Naive thymus-derived CD4-positive, alpha-beta T cell (primary cell): ENCODE data around the gene NUTM2A. TPM values are rescaled to one million over a fixed set of nuclear protein-coding genes. Genes with fewer than 3 reads are reported as not detected.
"Not testable (repeated sequence)": the region's sequence is repeated elsewhere in the genome, so short reads cannot be mapped to it uniquely, and the experiment has no call there.

ENCODE experiments used
- ATAC-seq: fragments of 150-1000 bp; cut with Tn5 transposase; 2 replicates; pipeline ENCODE4 v1.10.0; 2021; ENCODE audit warnings: mild to moderate bottlenecking, moderate library complexity
- CTCF ChIA-PET: fragments of 350-600 bp; sonication (Branson Sonifier 250); formaldehyde crosslinking; loops from one replicate; lab custom pipeline; 2021; ENCODE audit warnings: antibody characterized with exemption; lab: Charles Lee
- POLR2A ChIA-PET: fragments of 350-600 bp; sonication (Branson Sonifier 250); formaldehyde crosslinking; loops from one replicate; lab custom pipeline; 2021; ENCODE audit warnings: antibody characterized with exemption, inconsistent platforms; lab: Charles Lee
- DNase-seq, 9 donors: peaks; one replicate each; pipeline versions ENCODE4 v3.0.0 to v3.0.0-alpha.2; 2020 to 2022; ENCODE audit warnings: mixed read lengths in 1 of 9
- H3K27ac ChIP-seq: one replicate; pipeline ENCODE4 v1.7.0; 2013; ENCODE audit warnings: mild to moderate bottlenecking, low read depth, low read length, moderate library complexity
- H3K27me3 ChIP-seq, 2 donors: one replicate each; pipeline ENCODE4 v1.7.0; 2013; ENCODE audit warnings: low read length in 2 of 2, mild to moderate bottlenecking in 2 of 2, moderate library complexity in 2 of 2; ENCODE audit not compliant: control insufficient read depth in 2 of 2, insufficient read depth in 2 of 2
- H3K36me3 ChIP-seq, 3 experiments: 1 replicate in 2 of 3; 2 replicates in 1 of 3; pipeline ENCODE4 v1.7.0; 2013; ENCODE audit warnings: low read length in 3 of 3, mild to moderate bottlenecking in 3 of 3, moderate library complexity in 1 of 3; ENCODE audit not compliant: insufficient read depth in 3 of 3, control insufficient read depth in 2 of 3
- H3K4me1 ChIP-seq, 2 donors: one replicate each; pipeline ENCODE4 v1.7.0; 2013; ENCODE audit warnings: low read length in 2 of 2, mild to moderate bottlenecking in 2 of 2, moderate library complexity in 1 of 2; ENCODE audit not compliant: control insufficient read depth in 2 of 2, insufficient read depth in 2 of 2
- H3K4me3 ChIP-seq: 2 replicates; pipeline ENCODE4 v1.7.0; 2013; ENCODE audit warnings: mild to moderate bottlenecking, low read length
- H3K9me3 ChIP-seq, 3 experiments: 1 replicate in 2 of 3; 2 replicates in 1 of 3; pipeline ENCODE4 v1.7.0; 2013; ENCODE audit warnings: low read length in 3 of 3; ENCODE audit not compliant: control insufficient read depth in 2 of 3
- H3K27ac Mint-ChIP-seq, 9 donors: one replicate each; pipeline ENCODE4 v1.8.0; 2020 to 2022; ENCODE audit warnings: mixed read lengths in 9 of 9, mild to moderate bottlenecking in 8 of 9, moderate library complexity in 5 of 9, inconsistent platforms in 2 of 9
- H3K27me3 Mint-ChIP-seq, 5 donors: one replicate each; pipeline ENCODE4 v1.8.0; 2021 to 2022; ENCODE audit warnings: mixed read lengths in 5 of 5, mild to moderate bottlenecking in 1 of 5
- H3K36me3 Mint-ChIP-seq, 5 donors: one replicate each; pipeline ENCODE4 v1.8.0; 2020 to 2022; ENCODE audit warnings: mixed read lengths in 5 of 5, mild to moderate bottlenecking in 3 of 5, inconsistent platforms in 1 of 5
- H3K4me1 Mint-ChIP-seq, 7 donors: one replicate each; pipeline ENCODE4 v1.8.0; 2020 to 2022; ENCODE audit warnings: mixed read lengths in 7 of 7, mild to moderate bottlenecking in 3 of 7, inconsistent platforms in 1 of 7
- H3K4me3 Mint-ChIP-seq, 10 donors: one replicate each; pipeline ENCODE4 v1.8.0; 2020 to 2022; ENCODE audit warnings: mild to moderate bottlenecking in 10 of 10, mixed read lengths in 10 of 10, moderate library complexity in 6 of 10, inconsistent platforms in 2 of 10
- H3K9me3 Mint-ChIP-seq, 11 donors: one replicate each; pipeline ENCODE4 v1.8.0; 2020 to 2022; ENCODE audit warnings: mixed read lengths in 11 of 11, mild to moderate bottlenecking in 4 of 11, inconsistent platforms in 1 of 11, moderate library complexity in 1 of 11
- intact Hi-C, 2 donors: fragments of 100-400 bp; cut with micrococcal nuclease; formaldehyde crosslinking; loops; one replicate each; pipeline ENCODE4 v1.15.1; 2023
- polyA plus RNA-seq, 2 donors: library from polyadenylated mRNA; unstranded; fragments of 300-500 nt; fragmentation: Illumina TruSeq; gene quantifications; one replicate each; pipeline ENCODE4 v1.2.3, GENCODE V29; 2021
- total RNA-seq, 6 experiments: library from RNA in 5 of 6; stranded (reverse) in 5 of 6; gene quantifications; 1 replicate in 5 of 6; 2 replicates in 1 of 6; pipeline ENCODE4 v1.2.3 and lab custom pipeline; 2021 to 2026

NUTM2A gene
- total and polyA plus RNA-seq, 7 experiments from 2014 or later = 0.13 to 1.9 (median 1.5) TPM; not detected in 2

DNA sequence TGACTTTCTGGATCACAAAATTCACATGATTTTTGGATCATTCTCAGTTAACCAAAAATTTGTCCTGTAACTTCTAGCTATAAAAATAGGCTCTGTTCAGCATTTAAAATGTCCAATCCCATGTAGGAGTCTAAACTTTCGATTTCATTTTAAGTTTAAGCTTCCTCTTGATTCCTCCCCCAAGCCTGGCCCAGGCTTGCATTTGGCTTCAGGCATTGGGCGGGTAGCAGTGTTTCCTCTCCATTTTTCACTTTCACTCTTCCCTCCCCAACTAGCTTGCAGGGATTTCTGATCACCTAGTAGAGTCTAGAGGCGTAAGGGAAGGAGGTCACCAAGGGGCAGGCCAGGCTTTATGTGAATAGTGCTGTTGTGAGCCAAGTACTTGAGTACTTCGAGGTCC lies 20.4 kb upstream of the NUTM2A start:
- H3K27ac Mint-ChIP-seq, CTCF ChIA-PET, H3K9me3 ChIP-seq, POLR2A ChIA-PET, DNase-seq, H3K9me3 Mint-ChIP-seq, H3K27me3 Mint-ChIP-seq, H3K27ac ChIP-seq, H3K27me3 ChIP-seq, H3K4me3 ChIP-seq, ATAC-seq, H3K4me1 ChIP-seq, H3K36me3 ChIP-seq: not testable (repeated sequence)
- intact Hi-C loops = loop anchor here (5.0 to 10.0 kb wide), 2 partner anchors 260 to 268 kb away; no protein-coding TSS in a partner anchor
- peaks cover 0 to 21% (median 11%) of the 10 kb centered on the region in 7 donors for H3K4me1 Mint-ChIP-seq
- peaks cover 0 to 13% (median 3%) of the 10 kb centered on the region in 5 donors for H3K36me3 Mint-ChIP-seq
- H3K4me3 Mint-ChIP-seq = peak overlapping the region in 2 of 10 donors; percentile 12

DNA sequence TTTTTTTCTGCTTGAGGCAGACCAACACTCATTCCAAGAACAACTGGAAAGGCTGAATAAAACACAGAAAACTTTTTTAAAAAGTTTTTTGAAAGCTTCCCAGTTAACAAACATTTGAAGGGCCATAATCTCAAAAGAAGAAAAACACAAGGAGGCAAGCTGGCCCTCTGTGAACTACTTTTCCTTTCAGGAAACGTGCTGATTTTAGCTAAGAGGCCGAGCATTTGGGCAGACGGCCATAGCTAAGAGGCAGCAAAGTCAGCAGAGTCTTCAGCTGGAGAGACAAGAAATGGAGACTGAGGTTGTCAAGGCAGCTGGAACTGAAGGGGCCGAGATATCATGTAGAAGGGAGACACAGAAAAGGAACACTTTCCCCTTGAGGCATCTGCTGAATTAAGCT lies 18.3 kb upstream of the NUTM2A start:
- intact Hi-C loops = loop anchor here in 1 of 2 donors (10.0 kb wide), 1 partner anchor 262 kb away; no protein-coding TSS in a partner anchor
- Mint-ChIP-seq H3K36me3 (peaks cover 0 to 13% (median 3%) of the 10 kb centered on the region in 5 donors), H3K4me1 (peaks cover 0 to 17% (median 11%) of the 10 kb centered on the region in 7 donors)
- H3K27ac Mint-ChIP-seq, H3K27me3 Mint-ChIP-seq, H3K9me3 Mint-ChIP-seq, H3K27me3 ChIP-seq, POLR2A ChIA-PET, H3K9me3 ChIP-seq, H3K4me3 Mint-ChIP-seq, ATAC-seq, H3K4me3 ChIP-seq, H3K27ac ChIP-seq, H3K4me1 ChIP-seq, DNase-seq, CTCF ChIA-PET, H3K36me3 ChIP-seq: not testable (repeated sequence)

DNA sequence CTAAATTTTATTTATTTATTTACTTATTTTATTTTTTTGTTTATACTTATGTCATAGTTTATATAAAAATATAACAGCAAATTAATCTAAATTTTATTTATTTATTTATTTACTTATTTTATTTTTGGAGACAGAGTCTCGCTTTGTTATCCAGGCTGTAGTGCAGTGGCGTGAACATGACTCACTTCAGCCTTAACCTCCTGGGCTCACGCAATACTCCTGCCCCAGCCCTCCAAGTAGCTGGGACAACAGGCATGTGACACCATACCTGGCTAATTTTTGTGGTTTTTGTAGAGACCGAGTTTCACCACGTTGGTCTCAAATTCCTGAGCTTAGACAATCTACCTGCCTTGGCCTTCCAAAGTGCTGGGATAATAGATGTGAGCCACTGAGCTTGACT lies 14.9 kb upstream of the NUTM2A start:
- H3K27me3 ChIP-seq, DNase-seq, H3K4me3 Mint-ChIP-seq, H3K9me3 ChIP-seq, H3K4me1 ChIP-seq, CTCF ChIA-PET, H3K27ac ChIP-seq, intact Hi-C loops, POLR2A ChIA-PET, H3K9me3 Mint-ChIP-seq, H3K4me3 ChIP-seq, H3K36me3 ChIP-seq, H3K27ac Mint-ChIP-seq, ATAC-seq, H3K4me1 Mint-ChIP-seq, H3K27me3 Mint-ChIP-seq: not testable (repeated sequence)
- peaks cover 0 to 13% (median 4%) of the 10 kb centered on the region in 5 donors for H3K36me3 Mint-ChIP-seq

DNA sequence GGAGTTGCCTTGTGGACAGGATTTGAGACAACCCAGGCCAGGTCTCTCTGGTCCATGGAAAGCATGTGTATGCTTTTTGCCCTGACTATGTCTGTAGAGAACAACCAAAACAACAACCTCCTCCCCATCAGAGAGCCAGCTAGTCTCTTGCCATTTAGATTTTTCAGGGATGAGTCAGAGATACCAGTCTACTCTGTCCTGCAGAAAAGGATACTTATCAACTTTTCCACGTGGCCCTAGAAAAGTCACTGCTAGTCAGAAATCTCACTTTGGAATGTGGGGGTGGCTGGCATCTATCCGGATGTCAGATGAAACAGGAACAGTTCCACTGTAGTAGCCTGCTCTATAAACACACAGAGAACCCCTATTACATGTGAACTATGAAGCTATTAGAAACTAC lies 13.4 kb upstream of the NUTM2A start:
- H3K4me1 Mint-ChIP-seq, H3K27ac ChIP-seq, intact Hi-C loops, POLR2A ChIA-PET, H3K27me3 ChIP-seq, H3K36me3 ChIP-seq, H3K9me3 Mint-ChIP-seq, H3K4me1 ChIP-seq, H3K9me3 ChIP-seq, CTCF ChIA-PET, H3K4me3 ChIP-seq, DNase-seq, H3K27ac Mint-ChIP-seq, ATAC-seq, H3K4me3 Mint-ChIP-seq, H3K27me3 Mint-ChIP-seq: not testable (repeated sequence)
- peaks cover 0 to 13% (median 4%) of the 10 kb centered on the region in 5 donors for H3K36me3 Mint-ChIP-seq

DNA sequence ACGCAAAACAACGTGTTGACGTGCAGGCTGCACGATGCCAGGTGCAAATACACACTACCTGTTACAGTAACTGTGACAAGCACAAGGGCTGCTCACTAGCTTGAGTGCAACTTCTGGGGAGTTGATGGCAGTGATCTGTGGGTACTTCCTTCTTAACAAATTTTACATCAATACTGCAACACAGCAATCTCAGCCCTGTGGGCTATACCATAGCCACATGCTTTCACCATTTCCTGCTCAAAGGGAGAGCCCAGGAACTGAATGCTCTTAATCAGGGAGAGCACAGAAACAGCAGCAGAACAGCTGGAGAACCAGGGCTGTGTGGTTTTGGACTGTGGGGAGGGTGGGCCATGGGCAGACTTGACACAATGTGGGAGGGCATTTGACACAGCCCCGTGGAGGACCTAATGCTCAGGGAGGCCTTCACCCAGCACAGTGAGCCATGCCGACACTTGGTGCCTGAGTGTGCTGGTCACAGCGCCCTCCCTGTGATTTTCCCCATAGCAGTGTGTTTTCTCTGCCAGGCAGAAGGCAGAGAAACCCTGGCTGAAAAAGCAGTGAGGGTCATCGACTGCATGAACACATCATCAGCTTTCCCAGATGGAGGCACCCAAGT lies 12.0 kb upstream of the NUTM2A start:
- not testable (repeated sequence) for H3K27me3 Mint-ChIP-seq, H3K27ac Mint-ChIP-seq

DNA sequence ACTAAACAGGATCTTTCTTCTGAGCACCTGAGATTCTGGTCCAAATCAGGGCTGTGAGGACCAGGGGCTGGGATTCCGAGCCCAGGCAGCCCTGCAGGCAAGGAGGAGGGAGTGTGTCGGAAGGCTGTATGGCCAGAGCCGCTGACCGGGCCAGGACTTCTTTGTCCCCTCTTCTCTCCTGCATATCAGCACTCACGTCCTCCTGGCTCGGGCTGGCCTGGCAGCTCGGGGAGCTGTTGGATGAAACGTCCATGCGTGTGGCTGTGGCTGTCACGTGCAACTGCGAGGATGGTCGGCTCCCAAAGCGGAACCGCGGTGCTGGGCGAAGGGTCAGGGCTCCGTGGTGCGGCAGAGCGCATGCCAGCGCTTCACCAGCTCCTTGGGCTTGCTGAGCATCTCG lies 11.4 kb upstream of the NUTM2A start:
- H3K4me3 Mint-ChIP-seq, POLR2A ChIA-PET, H3K27me3 ChIP-seq, DNase-seq, H3K9me3 ChIP-seq, H3K36me3 ChIP-seq, ATAC-seq, H3K27ac ChIP-seq, H3K4me3 ChIP-seq, H3K27me3 Mint-ChIP-seq, H3K36me3 Mint-ChIP-seq, H3K4me1 ChIP-seq, H3K9me3 Mint-ChIP-seq, CTCF ChIA-PET, intact Hi-C loops: not testable (repeated sequence)
- Mint-ChIP-seq H3K4me1 (peaks cover 0 to 14% (median 4%) of the 10 kb centered on the region in 7 donors), H3K27ac (peak overlapping the region in 2 of 9 donors; percentile 51 to 76)

More for the DNA sequence above, 12.0 kb upstream of the NUTM2A start:
- H3K27ac ChIP-seq, H3K9me3 ChIP-seq, POLR2A ChIA-PET, H3K9me3 Mint-ChIP-seq, H3K36me3 Mint-ChIP-seq, DNase-seq, intact Hi-C loops, H3K36me3 ChIP-seq, H3K27me3 ChIP-seq, H3K4me1 ChIP-seq, H3K4me3 Mint-ChIP-seq, H3K4me3 ChIP-seq, CTCF ChIA-PET: not testable (repeated sequence)
- H3K4me1 Mint-ChIP-seq = peaks cover 0 to 11% (median 4%) of the 10 kb centered on the region in 7 donors
- ATAC-seq = peak; percentile 66

DNA sequence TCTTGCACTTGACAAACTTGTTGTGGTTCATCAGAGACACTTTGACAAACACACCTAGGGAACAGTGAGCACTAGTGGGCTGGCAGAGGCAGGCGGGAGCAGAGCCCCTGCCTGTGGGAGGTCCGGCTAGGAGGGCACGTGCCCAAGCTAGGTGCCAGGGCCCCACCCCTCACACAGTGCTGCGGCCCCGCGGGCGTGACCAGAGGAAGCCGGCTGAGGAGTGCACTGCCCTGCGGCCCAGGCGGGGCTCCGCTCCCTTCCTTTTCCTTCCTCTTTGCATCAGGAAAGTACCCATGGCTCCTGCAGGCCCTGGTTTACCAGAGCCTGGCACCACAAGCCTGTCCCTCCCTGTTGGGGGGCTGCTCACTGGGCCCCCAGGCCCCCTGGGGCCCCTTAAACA lies 9.1 kb upstream of the NUTM2A start:
- H3K36me3 ChIP-seq, H3K27ac Mint-ChIP-seq, H3K4me1 ChIP-seq, H3K4me3 ChIP-seq, H3K9me3 Mint-ChIP-seq, POLR2A ChIA-PET, intact Hi-C loops, CTCF ChIA-PET, H3K4me3 Mint-ChIP-seq, H3K27me3 Mint-ChIP-seq, DNase-seq, H3K27me3 ChIP-seq, H3K36me3 Mint-ChIP-seq, H3K9me3 ChIP-seq, H3K27ac ChIP-seq: not testable (repeated sequence)
- H3K4me1 Mint-ChIP-seq = peaks cover 0 to 16% (median 4%) of the 10 kb centered on the region in 7 donors
- ATAC-seq = peak; percentile 63
